Measurements from ENCODE around the gene RER1.

DNA sequence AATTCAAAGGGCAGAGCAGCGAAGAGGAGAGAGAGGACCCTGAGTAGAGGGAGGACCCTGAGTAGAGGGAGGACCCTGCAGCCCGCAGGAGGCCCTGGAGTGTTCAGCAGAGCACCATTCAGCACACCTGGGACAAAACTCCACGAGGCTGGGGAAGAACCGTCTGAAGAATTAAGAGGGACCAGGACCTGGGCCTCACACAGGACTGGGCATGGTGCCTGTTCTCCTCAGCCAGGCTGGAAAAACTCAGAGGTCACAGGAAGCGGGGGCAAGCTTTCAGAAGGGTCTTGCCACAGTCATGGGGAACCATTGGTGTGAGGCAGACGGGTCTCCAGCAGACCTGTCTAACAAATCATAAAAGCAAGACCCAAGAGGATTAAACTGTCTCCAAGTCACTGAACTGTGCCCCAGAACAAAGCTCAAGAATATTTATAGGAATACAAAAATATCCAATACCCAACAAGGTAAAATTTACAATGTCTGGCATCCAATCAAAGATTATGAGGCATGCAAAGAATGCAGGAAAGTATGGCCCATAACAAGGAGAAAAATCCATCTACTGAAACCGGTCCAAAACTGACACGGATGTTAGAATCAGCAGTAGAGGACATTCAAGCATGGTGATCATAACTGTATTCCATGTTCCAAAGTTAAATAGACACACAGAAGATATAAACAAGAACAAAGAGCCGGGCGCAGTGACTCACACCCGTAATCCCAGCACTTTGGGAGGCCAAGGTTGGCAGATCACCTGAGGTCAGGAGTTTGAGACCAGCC is 30.9 kb upstream of the RER1 start:
- TF ChIP-seq, protein P1, sequence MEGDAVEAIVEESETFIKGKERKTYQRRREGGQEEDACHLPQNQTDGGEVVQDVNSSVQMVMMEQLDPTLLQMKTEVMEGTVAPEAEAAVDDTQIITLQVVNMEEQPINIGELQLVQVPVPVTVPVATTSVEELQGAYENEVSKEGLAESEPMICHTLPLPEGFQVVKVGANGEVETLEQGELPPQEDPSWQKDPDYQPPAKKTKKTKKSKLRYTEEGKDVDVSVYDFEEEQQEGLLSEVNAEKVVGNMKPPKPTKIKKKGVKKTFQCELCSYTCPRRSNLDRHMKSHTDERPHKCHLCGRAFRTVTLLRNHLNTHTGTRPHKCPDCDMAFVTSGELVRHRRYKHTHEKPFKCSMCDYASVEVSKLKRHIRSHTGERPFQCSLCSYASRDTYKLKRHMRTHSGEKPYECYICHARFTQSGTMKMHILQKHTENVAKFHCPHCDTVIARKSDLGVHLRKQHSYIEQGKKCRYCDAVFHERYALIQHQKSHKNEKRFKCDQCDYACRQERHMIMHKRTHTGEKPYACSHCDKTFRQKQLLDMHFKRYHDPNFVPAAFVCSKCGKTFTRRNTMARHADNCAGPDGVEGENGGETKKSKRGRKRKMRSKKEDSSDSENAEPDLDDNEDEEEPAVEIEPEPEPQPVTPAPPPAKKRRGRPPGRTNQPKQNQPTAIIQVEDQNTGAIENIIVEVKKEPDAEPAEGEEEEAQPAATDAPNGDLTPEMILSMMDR (IDR thresholded peaks at IDR 0.05) = no peak
- no peak for TF ChIP-seq POLR2A (IDR thresholded peaks at IDR 0.05)
- no peak for TF ChIP-seq POLR2AphosphoS5 (IDR thresholded peaks at IDR 0.05; ENCODE audit: insufficient read depth in 1 of 2, low read depth in 1 of 2)

Data from vagina (tissue), 2 donors.